ENCODE measurements around the gene MTA1.

The MTA1 gene

GRCh38 chr14:105411017-105411941, 8.3 kb upstream of the MTA1 start:
- peak; percentile 88 for DNase-seq

- no peak for DNase-seq
Observed at GRCh38 chr14:105411985-105412770, 7.4 kb upstream of the MTA1 start.

- DNase-seq, result peak; percentile 35
Observed at GRCh38 chr14:105412771-105413543, 6.7 kb upstream of the MTA1 start.

- DNase-seq, result no peak
Observed at GRCh38 chr14:105413544-105413886, 6.1 kb upstream of the MTA1 start.

GRCh38 chr14:105414456-105415371, 4.9 kb upstream of the MTA1 start:
- peak; percentile 91 for DNase-seq

- DNase-seq, result no peak
Observed at GRCh38 chr14:105415481-105416428, 3.9 kb upstream of the MTA1 start.

- DNase-seq, result no peak
Observed at GRCh38 chr14:105416671-105417070, 3.0 kb upstream of the MTA1 start.

GRCh38 chr14:105417690-105418121, 1.9 kb upstream of the MTA1 start:
- DNase-seq, result no peak

- peak; percentile 32 for DNase-seq
Observed at GRCh38 chr14:105418269-105419194, 1.1 kb upstream of the MTA1 start.

- peak; percentile 47 for DNase-seq
Observed at GRCh38 chr14:105420101-105420973, 710 bp downstream of the MTA1 start.

GRCh38 chr14:105420974-105421674, 1.5 kb downstream of the MTA1 start:
- DNase-seq, result no peak

- DNase-seq, result no peak
Observed at GRCh38 chr14:105421723-105422615, 2.3 kb downstream of the MTA1 start.

GRCh38 chr14:105422695-105423487, 3.3 kb downstream of the MTA1 start:
- DNase-seq, result no peak

GRCh38 chr14:105423488-105424195, 4.0 kb downstream of the MTA1 start:
- no peak for DNase-seq

- DNase-seq, result no peak
Observed at GRCh38 chr14:105424861-105425260, 5.2 kb downstream of the MTA1 start.

Data from NCI-H69 (cell line).